OCI-LY3 (cell line): ENCODE data around the gene CNGB1.

Source experiments
- EZH2phosphoT487 ChIP-seq: fragments of 200-600 bp; shearing (Covaris generic); IDR thresholded peaks from 2 replicates; pipeline ENCODE4 v1.6.1; 2018; ENCODE audit warnings: antibody characterized with exemption, mixed run types, low read depth
- TF ChIP-seq, protein P1 (sequence below): fragments of 200-600, 300-600 bp; sonication (generic); IDR thresholded peaks from 2 replicates; pipeline ENCODE4 v1.5.1; 2014; ENCODE audit warnings: antibody characterized with exemption, low read length, low read depth

DNA sequence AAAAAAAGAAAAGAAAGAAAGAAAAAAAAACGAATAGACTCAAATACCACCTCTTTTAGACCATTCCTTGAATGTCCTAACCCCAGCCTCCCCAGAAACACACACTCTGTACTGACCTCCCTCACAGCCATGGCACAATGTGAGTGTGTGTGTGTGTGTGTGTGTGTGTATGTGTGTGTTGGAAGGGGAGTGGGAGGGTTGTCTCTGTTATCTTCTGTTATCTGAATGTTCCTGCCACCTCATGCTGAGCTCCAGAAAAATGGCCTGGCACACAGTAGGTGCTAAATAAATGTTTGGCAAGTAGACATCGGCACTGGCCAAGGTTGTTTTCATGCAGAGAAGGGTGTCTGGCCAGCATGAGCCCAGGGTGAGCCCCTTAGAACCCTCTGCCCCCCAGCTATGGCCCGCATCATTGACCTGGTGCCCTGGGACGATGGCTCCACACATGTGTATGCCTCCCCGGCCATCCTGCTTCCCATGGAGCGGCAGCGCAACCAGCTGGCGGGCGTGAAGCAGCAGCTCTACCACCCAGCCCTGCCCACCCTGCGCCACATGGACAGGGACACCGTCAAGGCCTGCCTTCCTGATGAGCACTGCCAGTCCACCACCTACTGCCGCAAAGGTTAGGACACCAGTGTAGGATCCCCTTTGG lies 6.6 kb upstream of the CNGB1 start:
- TF ChIP-seq, protein P1, sequence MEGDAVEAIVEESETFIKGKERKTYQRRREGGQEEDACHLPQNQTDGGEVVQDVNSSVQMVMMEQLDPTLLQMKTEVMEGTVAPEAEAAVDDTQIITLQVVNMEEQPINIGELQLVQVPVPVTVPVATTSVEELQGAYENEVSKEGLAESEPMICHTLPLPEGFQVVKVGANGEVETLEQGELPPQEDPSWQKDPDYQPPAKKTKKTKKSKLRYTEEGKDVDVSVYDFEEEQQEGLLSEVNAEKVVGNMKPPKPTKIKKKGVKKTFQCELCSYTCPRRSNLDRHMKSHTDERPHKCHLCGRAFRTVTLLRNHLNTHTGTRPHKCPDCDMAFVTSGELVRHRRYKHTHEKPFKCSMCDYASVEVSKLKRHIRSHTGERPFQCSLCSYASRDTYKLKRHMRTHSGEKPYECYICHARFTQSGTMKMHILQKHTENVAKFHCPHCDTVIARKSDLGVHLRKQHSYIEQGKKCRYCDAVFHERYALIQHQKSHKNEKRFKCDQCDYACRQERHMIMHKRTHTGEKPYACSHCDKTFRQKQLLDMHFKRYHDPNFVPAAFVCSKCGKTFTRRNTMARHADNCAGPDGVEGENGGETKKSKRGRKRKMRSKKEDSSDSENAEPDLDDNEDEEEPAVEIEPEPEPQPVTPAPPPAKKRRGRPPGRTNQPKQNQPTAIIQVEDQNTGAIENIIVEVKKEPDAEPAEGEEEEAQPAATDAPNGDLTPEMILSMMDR: no peak
- no peak for TF ChIP-seq EZH2phosphoT487
